NCI-H2196 (cell line): ENCODE measurements around the gene IL31RA.
"Not testable (repeated sequence)": the region's sequence is repeated elsewhere in the genome, so short reads cannot be mapped to it uniquely, and the experiment has no call there.

Experiments
- DNase-seq: peaks from one replicate; lab custom pipeline; 2025; ENCODE audit not compliant: unreplicated experiment; lab: John Stamatoyannopoulos, UW

The IL31RA gene

GRCh38 chr5:55924744-55925143 lies 73.6 kb downstream of the IL31RA start:
- DNase-seq, result no peak

- no peak for DNase-seq
Measured at GRCh38 chr5:55925181-55925580, 74.0 kb downstream of the IL31RA start.

DNA sequence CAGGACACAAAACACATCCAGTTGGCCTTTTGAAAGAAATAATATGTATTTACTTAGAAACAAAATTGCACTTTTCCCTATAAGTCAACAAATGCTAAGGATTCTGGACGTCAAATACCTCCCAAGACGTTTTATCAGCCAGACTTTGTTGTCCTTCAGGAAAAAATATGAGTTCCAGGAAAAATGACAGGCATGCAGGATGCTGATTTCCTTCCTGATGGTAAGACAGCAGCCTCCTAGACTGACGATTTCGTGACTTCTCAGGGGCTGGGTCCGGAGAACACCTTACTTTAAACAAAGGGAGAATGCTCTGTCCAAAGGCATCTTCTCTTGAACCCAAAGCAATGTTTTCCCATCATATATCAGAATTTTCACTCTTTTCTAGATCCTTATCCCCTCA lies 74.6 kb downstream of the IL31RA start:
- no peak for DNase-seq

DNA sequence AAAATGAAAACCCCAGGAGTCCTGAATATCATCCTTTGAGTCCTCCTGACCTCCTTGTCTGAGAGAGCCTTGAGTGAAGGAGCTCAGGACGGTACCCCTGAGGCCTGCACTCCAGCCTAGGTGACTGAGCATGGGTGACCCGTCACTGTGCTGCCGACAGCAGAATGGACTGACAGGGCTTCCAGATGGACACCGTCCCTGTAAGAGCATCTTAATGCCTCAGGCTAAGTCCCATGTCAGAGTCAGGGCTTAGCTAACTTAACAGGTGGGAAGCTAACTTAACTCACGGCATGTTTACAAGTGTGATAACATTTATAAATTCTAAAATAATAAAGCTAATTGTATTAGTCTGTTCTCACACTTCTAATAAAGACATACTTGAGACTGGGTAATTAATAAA lies 75.3 kb downstream of the IL31RA start:
- DNase-seq, result no peak

DNA sequence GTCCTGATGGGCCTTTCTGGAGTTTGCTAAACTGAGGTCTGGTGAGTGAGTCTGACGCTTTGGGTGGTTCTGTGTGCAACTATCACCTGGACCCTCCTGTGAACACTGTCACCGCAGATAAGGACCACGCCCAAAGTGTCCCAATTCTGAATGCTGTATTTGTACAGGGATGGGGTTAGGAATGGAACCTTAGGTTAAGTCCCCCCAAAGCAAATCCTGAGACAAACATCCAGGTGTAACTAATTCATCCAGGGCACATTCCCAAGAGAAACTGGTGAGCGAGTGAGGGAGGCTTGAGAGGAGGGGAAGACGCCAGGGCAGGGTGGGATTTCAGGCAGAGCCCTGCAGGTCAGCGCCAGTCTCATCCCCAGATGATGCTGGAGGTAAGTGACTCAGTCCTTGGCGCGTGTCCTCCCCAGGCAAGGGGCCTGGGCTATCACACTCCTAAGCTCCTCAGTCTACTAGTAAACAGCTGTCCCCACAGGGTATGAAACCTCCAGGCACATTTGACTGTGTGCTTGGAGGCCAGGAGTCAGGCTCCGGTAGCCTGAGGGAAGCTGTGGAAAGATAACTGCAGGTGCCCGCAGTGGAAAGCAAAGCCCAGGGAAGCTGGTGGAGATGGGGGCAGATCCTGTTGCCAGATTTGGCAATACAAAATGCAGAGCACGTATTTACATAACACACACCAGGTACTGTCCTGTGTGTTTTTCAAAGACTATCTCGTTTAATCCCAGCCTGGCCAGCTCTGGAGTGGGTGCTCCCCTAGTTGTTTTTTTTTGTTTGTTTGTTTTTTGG lies 76.9 kb downstream of the IL31RA start:
- DNase-seq, result no peak

- no peak for DNase-seq
Measured at GRCh38 chr5:55929020-55929799, 78.1 kb downstream of the IL31RA start.

DNA sequence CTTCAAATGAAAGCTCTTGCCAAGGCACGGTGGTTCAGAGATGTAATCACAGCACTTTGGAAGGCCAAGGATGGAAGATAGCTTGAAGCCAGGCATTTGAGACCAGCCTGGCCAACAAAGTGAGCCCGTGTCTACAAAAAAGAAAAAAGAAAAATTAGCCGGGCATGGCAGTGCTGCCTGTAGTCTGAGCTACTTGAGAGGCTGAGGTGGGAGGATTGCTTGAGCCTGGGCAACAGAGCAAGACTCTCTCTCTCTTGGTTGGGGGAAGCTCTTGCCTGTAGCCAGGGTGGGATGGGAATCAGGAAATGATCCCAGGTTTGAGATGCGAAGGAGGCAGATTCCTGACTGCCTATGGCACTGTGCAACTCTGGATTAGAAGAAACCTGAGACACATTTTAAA lies 81.5 kb downstream of the IL31RA start:
- no peak for DNase-seq

GRCh38 chr5:55933377-55934114 lies 82.4 kb downstream of the IL31RA start:
- DNase-seq, result no peak

- peak; percentile 43 for DNase-seq
Measured at GRCh38 chr5:55934115-55934613, 83.0 kb downstream of the IL31RA start.

GRCh38 chr5:55934720-55935119 lies 83.6 kb downstream of the IL31RA start:
- no peak for DNase-seq

GRCh38 chr5:55935371-55935770 lies 84.2 kb downstream of the IL31RA start:
- DNase-seq, result no peak

DNA sequence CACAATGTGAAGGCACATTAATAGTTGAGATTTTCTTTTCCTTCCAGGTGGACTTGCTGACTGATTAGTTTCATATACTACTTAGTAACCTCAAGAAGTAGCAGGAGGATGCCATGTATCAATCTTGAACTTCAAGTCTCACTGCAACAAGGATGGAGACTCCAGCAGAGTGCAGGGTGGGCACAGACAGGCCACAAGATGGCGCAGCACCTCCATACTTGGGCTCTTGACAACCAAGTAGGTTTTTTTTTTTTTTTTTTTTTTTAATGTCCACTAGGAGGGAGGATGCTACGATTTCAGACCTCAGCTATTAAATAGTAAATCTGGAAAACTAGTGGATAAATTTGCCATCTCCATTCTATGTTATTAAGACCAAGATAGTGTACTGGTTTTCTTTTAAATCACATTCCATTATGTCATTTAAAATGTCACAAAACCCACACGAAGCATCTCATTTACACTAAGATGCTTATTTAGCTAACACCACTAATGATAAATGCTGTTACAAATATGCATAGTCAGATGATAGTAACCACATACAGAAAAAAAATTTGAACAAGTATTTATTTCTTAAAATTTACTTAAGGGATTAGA lies 85.0 kb downstream of the IL31RA start:
- peak; percentile 36 for DNase-seq

DNA sequence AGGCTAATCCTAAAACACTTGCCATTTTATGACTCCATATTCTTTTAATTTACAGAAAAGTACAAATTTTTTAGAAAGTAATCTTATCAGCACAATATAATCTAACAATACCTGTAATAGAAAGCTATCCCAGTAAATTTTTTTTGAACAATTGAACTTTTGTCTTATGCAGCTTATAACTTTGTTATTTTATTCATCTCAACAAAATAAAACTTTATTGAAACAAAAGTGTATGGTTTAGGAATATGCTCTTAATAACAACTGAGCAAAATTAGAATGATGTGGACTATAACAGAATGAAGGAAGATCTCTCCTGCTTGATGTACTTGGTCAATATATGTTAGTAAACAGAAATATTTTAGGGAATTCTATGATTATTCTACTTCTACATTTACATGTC lies 86.4 kb downstream of the IL31RA start:
- not testable (repeated sequence) for DNase-seq

GRCh38 chr5:55941154-55941553 lies 90.0 kb downstream of the IL31RA start:
- not testable (repeated sequence) for DNase-seq

DNA sequence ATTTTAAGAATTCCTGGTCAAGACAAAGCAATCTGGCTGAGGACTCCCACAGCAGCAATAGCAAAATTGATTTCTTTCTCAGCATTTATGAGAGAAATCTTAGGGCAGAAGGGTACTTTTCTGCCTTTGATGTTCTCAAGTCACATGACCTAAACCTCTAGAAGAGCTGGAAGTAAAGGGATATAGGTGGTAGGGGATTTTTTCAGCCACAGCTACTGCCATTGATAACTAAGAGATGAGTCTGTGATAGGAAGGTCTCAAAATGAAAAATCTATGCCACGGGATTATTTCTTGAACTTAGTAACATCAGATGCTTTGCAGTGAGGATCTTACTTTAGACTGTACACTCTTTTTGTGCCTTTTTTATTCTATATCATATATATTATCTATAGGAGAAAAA lies 108.1 kb downstream of the IL31RA start:
- no peak for DNase-seq

- no peak for DNase-seq
Measured at GRCh38 chr5:55960779-55961178, 109.6 kb downstream of the IL31RA start.

GRCh38 chr5:55965525-55965924 lies 114.4 kb downstream of the IL31RA start:
- no peak for DNase-seq

DNA sequence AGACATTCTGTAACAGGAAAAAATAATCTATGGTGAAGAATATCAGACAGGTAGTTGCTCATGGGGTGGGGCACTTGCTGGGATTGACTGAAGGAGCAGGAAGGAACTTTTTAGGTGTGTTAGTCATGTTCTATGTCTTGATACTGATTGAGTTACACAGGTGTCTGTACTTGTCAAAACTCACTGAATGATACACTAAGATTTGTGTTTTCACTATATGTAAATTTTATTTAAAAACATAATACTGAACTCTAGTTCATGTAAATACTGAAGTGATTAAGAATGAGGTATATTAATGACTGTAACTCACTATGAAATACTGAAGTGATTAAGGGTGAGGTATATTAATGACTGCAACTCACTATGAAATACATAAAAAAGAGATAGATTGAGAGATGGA lies 115.1 kb downstream of the IL31RA start:
- DNase-seq, result no peak

DNA sequence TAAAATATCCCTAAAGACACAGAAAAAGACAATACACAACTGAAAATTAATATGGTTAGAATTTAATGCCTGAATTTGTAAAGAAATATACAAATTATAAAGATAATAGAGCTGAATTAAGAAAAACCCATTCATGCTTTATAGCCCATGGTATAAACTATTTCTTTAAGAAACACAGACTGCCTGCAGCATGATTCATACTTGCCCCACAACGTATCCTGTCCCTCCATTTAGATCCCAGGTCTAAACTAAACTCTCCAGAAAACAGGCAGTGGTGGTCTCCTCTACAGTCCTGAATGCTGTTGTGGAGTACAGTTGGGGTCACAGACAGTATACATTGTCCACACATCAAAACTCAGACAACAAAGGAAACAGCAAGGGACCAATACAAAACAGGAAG lies 118.8 kb downstream of the IL31RA start:
- DNase-seq, result no peak
